GM12878 (cell line): Measurements from ENCODE around the gene AHNAK2. TPM values are rescaled to one million over a fixed set of nuclear protein-coding genes. Genes with fewer than 3 reads are reported as not detected.

Experiments used
- ATAC-seq: fragments of 200-7000 bp; cut with Tn5 transposase; 3 replicates; pipeline ENCODE4 v1.9.1; 2020; ENCODE audit warnings: mild to moderate bottlenecking, moderate library complexity
- BruUV-seq: library from RNA; stranded (reverse); fragments of 400-500 nt; replicated peaks from 2 replicates; lab custom pipeline; 2021; lab: Mats Ljungman, UMichigan
- CTCF ChIA-PET: fragments of 300-600 bp; sonication (Branson Sonifier 250); formaldehyde crosslinking; extraction: SDS; loops from one replicate; lab custom pipeline; 2021; ENCODE audit warnings: inconsistent platforms; lab: Yijun Ruan, JAX
- POLR2A ChIA-PET: fragments of 350-600 bp; formaldehyde crosslinking; extraction: SDS; loops from one replicate; lab custom pipeline; 2021; ENCODE audit warnings: inconsistent platforms; lab: Charles Lee
- RAD21 ChIA-PET: fragments of 300-600 bp; sonication (Branson Sonifier 250); formaldehyde crosslinking; loops from one replicate; lab custom pipeline; 2023; ENCODE audit warnings: antibody characterized with exemption; ENCODE audit not compliant: unreplicated experiment; lab: Charles Lee
- SMC1A ChIA-PET: fragments of 300-600 bp; sonication (Branson Sonifier 250); formaldehyde crosslinking; loops from one replicate; lab custom pipeline; 2023; ENCODE audit not compliant: unreplicated experiment, uncharacterized antibody; lab: Charles Lee
- DNase-seq: peaks from one replicate; pipeline ENCODE4 v3.0.0-alpha.2; 2011; ENCODE audit warnings: low read depth, low spot score
- FAIRE-seq: peaks from 3 replicates; lab custom pipeline; 2011; peaks lifted over from hg19 to GRCh38; lab: Jason Lieb, UNC
- H2AFZ ChIP-seq: 2 replicates; pipeline ENCODE4 v1.6.0; 2011; ENCODE audit warnings: low read depth, low read length, control low read depth; ENCODE audit not compliant: control insufficient read depth
- H3K27ac ChIP-seq: 2 replicates; pipeline ENCODE4 v1.5.1; 2011; ENCODE audit warnings: control low read depth; ENCODE audit not compliant: control insufficient read depth, insufficient read depth
- H3K27me3 ChIP-seq, 2 experiments: replicated peaks in 1 of 2; 2 replicates each; pipeline versions ENCODE4 v1.6.0 to v1.6.1; 2011; ENCODE audit warnings: low read length in 1 of 2; ENCODE audit not compliant: control insufficient read depth in 2 of 2, insufficient read depth in 2 of 2
- H3K36me3 ChIP-seq, 2 experiments: 2 replicates each; pipeline ENCODE4 v1.5.1; 2011; ENCODE audit warnings: low read length in 1 of 2; ENCODE audit not compliant: control insufficient read depth in 2 of 2, insufficient read depth in 2 of 2
- H3K4me1 ChIP-seq: 2 replicates; pipeline ENCODE4 v1.6.1; 2011; ENCODE audit warnings: mild to moderate bottlenecking, low read length, moderate library complexity, mixed read lengths; ENCODE audit not compliant: control insufficient read depth, insufficient read depth
- H3K4me2 ChIP-seq: 2 replicates; pipeline ENCODE4 v1.6.0; 2011; ENCODE audit warnings: control low read depth; ENCODE audit not compliant: control insufficient read depth, insufficient read depth
- H3K4me3 ChIP-seq: fragments of 200-600 bp; sonication (generic); 2 replicates; pipeline ENCODE4 v1.5.1; 2016
- H3K79me2 ChIP-seq: 2 replicates; pipeline ENCODE4 v1.6.0; 2011; ENCODE audit warnings: low read length; ENCODE audit not compliant: control insufficient read depth, insufficient read depth
- H3K9ac ChIP-seq: 2 replicates; pipeline ENCODE4 v1.8.0; 2011; ENCODE audit warnings: low read length, control low read depth, mixed read lengths; ENCODE audit not compliant: control insufficient read depth, insufficient read depth
- H3K9me3 ChIP-seq: replicated peaks from 3 replicates; pipeline ENCODE4 v1.5.1; 2011; ENCODE audit warnings: mild to moderate bottlenecking, low read length; ENCODE audit not compliant: control insufficient read depth, insufficient read depth
- H4K20me1 ChIP-seq: 2 replicates; pipeline ENCODE4 v1.6.0; 2011; ENCODE audit not compliant: control insufficient read depth, insufficient read depth
- ATF2 ChIP-seq: IDR thresholded peaks from 2 replicates; pipeline ENCODE4 v1.6.1; 2012; ENCODE audit warnings: low read length, inconsistent platforms
- BMI1 ChIP-seq: fragments of 450-650 bp; IDR thresholded peaks from 2 replicates; pipeline ENCODE4 v1.6.1; 2016; ENCODE audit warnings: mild to moderate bottlenecking, moderate library complexity, borderline replicate concordance
- CBX5 ChIP-seq: sonication (generic); IDR thresholded peaks from 2 replicates; pipeline ENCODE4 v1.6.1; 2016; ENCODE audit warnings: low read depth, moderate library complexity, mild to moderate bottlenecking, inconsistent platforms
- CEBPB ChIP-seq, 2 experiments: fragments of 150-350 bp in 1 of 2; IDR thresholded peaks; 2 replicates each; pipeline ENCODE4 v1.6.1; 2012 to 2014; ENCODE audit warnings: low read depth in 2 of 2, low read length in 2 of 2, borderline replicate concordance in 1 of 2, inconsistent platforms in 1 of 2
- CHD2 ChIP-seq: IDR thresholded peaks from 2 replicates; pipeline ENCODE4 v1.6.1; 2011; ENCODE audit warnings: low read depth, low read length, improper control_type of control experiment, borderline replicate concordance
- CREB1 ChIP-seq: IDR thresholded peaks from 2 replicates; pipeline ENCODE4 v1.6.1; 2012; ENCODE audit warnings: low read depth, mild to moderate bottlenecking, inconsistent platforms
- DPF2 ChIP-seq: fragments of 450-650 bp; IDR thresholded peaks from 2 replicates; pipeline ENCODE4 v1.6.1; 2017; ENCODE audit warnings: mild to moderate bottlenecking
- GATAD2B ChIP-seq: fragments of 450-650 bp; conservative IDR thresholded peaks from 2 replicates; pipeline ENCODE4 v1.6.1; 2017; ENCODE audit warnings: low read depth, mild to moderate bottlenecking, moderate library complexity
- IKZF1 ChIP-seq: fragments of 450-650 bp; conservative IDR thresholded peaks from 2 replicates; pipeline ENCODE4 v1.6.1; 2017; ENCODE audit warnings: antibody characterized with exemption, mild to moderate bottlenecking
- IKZF2 ChIP-seq, 2 experiments: fragments of 450-650 bp; IDR thresholded peaks; 2 replicates each; pipeline ENCODE4 v1.6.1; 2017; ENCODE audit warnings: mild to moderate bottlenecking in 2 of 2, moderate library complexity in 2 of 2
- LARP7 ChIP-seq: fragments of 450-650 bp; IDR thresholded peaks from 2 replicates; pipeline ENCODE4 v1.6.1; 2017; ENCODE audit warnings: mild to moderate bottlenecking
- MEF2B ChIP-seq: fragments of 450-650 bp; IDR thresholded peaks from 2 replicates; pipeline ENCODE4 v1.6.1; 2018; ENCODE audit warnings: mild to moderate bottlenecking, moderate library complexity; ENCODE audit not compliant: partially characterized antibody, poor library complexity, severe bottlenecking
- MXI1 ChIP-seq: fragments of 150-350 bp; IDR thresholded peaks from 2 replicates; pipeline ENCODE4 v1.6.1; 2011; ENCODE audit warnings: low read depth, mild to moderate bottlenecking, inconsistent platforms, low read length, improper control_type of control experiment
- NR2C1 ChIP-seq: fragments of 450-650 bp; IDR thresholded peaks from 2 replicates; pipeline ENCODE4 v1.6.1; 2017; ENCODE audit warnings: antibody characterized with exemption, mild to moderate bottlenecking, moderate library complexity
- NR2F1 ChIP-seq: fragments of 450-650 bp; conservative IDR thresholded peaks from 2 replicates; pipeline ENCODE4 v1.6.1; 2017; ENCODE audit warnings: mild to moderate bottlenecking
- PAX5 ChIP-seq: IDR thresholded peaks from 2 replicates; pipeline ENCODE4 v1.6.1; 2011; ENCODE audit warnings: low read depth, low read length, borderline replicate concordance
- POLR2A ChIP-seq: IDR thresholded peaks from 2 replicates; pipeline ENCODE4 v1.6.1; 2011; ENCODE audit warnings: low read depth, mild to moderate bottlenecking, low read length
- RELB ChIP-seq: fragments of 450-650 bp; IDR thresholded peaks from 2 replicates; pipeline ENCODE4 v1.6.1; 2017; ENCODE audit warnings: low read depth, mild to moderate bottlenecking, moderate library complexity
- SRF ChIP-seq, 2 experiments: IDR thresholded peaks; 2 replicates each; pipeline ENCODE4 v1.6.1; 2011; ENCODE audit warnings: low read depth in 2 of 2, low read length in 2 of 2, mild to moderate bottlenecking in 1 of 2, moderate library complexity in 1 of 2
- WGBS: methylation state at CpG from one replicate; pipeline ENCODE4 v1.1.6; 2016; ENCODE audit warnings: low lambda C conversion rate; ENCODE audit not compliant: insufficient replicate concordance, insufficient coverage; ENCODE audit errors: missing lambda C conversion rate; 5-methylcytosine and 5-hydroxymethylcytosine counted together
- in situ Hi-C: fragments of 300-500 bp; cut with MboI; formaldehyde crosslinking; loops from 9 replicates; pipeline ENCODE4 v1.14.3; 2018; ENCODE audit warnings: mixed read lengths
- intact Hi-C: fragments of 100-400 bp; cut with micrococcal nuclease; formaldehyde crosslinking; loops from one replicate; pipeline ENCODE4 v1.14.2; 2022; ENCODE audit not compliant: unreplicated experiment
- polyA plus RNA-seq, 11 experiments: library from polyadenylated mRNA; depleted of rRNA in 4 of 11; unstranded in 6 of 11; stranded (reverse) in 5 of 11; fragments of >200 nt; fragmentation: Nextera tagmentation in 4 of 11; fragmentation: Illumina TruSeq in 1 of 11; extraction: Ambion mirVana in 4 of 11; extraction: Trizol in 1 of 11; gene quantifications; 1 replicate in 1 of 11; 2 replicates in 10 of 11; pipeline versions ENCODE4 v1.2.1 to v1.2.3, GENCODE V29; 2011 to 2016; ENCODE audit warnings: inconsistent platforms in 2 of 11, missing spikeins in 2 of 11, low read depth in 1 of 11
- total RNA-seq, 4 experiments: library from RNA; depleted of rRNA in 3 of 4; stranded (reverse); fragments of >200 nt in 3 of 4; fragmentation: Illumina TruSeq in 1 of 4; extraction: Trizol in 1 of 4; gene quantifications; 2 replicates each; pipeline versions ENCODE4 v1.2.1 to v1.2.3, GENCODE V29; 2013 to 2021

The AHNAK2 gene
- total and polyA plus RNA-seq, 10 of the 15 experiments (the other 5 are each of a cell fraction or from before 2014, with no cell fraction given) = 0.03 to 0.10 TPM; not detected in 8

DNA sequence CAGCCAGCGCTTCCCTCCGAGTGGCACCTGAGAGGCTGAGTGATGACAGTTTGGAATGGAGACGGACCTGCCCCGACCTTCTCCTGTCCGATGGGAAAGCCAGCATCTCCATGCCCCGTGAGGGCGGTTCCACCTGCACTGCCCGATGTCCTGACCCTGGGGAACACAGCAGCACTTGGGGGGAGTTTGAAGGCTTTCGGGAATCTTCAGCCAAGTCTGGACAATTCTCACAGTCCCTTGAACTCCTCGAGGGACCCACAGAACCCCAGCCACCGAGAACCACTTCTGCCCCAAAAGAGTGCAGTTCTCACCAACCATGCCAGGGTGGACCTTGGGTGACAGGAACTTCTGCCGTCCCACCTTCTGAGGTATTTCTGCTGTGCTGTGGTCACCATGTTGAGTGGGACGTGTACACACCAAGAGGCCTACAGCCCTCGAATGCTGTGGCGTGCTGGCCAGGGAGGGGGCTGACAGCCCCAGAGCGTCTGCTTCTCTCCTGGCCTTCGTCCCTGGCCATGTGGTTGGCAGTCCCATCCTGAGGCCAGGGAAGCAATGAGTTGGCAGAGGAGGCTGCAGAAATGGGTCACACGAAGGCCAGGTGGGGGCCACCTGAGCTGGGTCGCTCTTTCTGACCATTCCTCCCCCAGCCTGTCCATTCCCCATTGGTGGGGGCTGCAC, 8.5 kb upstream of the AHNAK2 start (continued):
- TF ChIP-seq CEBPB (IDR thresholded peaks at IDR 0.05; ENCODE audit: borderline replicate concordance in 1 of 2, low read depth in 2 of 2, low read length in 2 of 2) (no peak), ATF2 (no peak), PAX5 (no peak), IKZF2 (IDR thresholded peaks at IDR 0.05) (no peak), CBX5 (no peak)

DNA sequence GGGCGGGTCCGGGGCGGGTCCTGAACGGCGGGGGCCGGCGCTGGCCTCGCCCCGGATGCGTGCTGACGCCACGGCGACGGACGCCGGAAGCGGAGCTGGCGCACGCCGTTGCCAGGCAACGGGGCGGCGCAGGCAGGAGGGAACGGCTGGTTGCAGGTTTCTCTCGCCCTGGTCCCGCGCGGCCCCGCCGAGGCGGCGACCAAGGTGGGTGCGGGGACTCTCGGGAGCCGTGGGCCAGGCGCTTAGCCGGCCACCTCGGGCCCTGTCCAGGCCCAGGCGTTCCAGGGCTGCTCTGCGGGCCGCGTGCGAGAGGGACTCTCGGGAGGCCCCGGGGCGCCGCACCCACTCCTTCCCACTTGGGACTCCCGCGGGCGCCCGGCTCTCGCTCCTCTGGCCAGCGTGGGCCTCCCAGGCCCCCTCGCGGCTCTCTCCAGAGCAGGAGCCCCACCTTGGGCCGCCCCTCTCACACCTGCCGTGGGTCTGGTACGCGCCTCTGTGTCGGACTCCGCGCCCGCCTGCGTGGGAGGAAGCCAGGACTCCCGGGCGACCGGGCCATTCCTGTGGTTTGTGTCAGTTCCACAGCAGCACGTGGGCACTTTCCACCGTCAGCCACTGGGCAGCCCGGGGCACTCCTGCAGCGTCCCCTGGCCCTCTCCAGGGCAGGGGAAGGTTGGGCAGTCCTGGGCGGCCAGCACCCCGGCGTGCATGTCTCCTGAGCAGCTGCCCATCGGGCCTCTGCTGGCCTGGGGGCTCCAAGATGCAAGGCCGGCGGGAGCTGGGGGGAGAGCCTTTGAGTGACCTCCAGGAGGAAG, 7.7 kb upstream of the AHNAK2 start, which contains the start of gene CLBA1:
Gene CLBA1 (plus strand): TSS at position 114 of the 812 bp plus-strand sequence. CDS start 644 bp downstream, at position 758.
- CTCF ChIA-PET = interaction anchor here (1.1 to 1.4 kb wide), 2 partner anchors 11 to 59 kb away, joined by 5 to 6 read pairs; no protein-coding TSS in a partner anchor
- RAD21 ChIA-PET = interaction anchor here (0.8 to 3.0 kb wide), 5 partner anchors 28 to 80 kb away, joined by 4 to 15 read pairs (median 4); partner anchors contain the start of genes CDCA4 and GPR132
- peak; percentile 97 for ATAC-seq
- WGBS = 4% methylated on average over 43 of the region's 77 CpGs
- intact Hi-C loops = no loop called here
- Histone ChIP-seq H3K36me3 (no peaks in the 10 kb centered on the region), H3K4me3 (peak within 1 kb of the TSS; percentile 74), H3K4me1 (no peaks in the 10 kb centered on the region), H3K27me3 (no peaks in the 10 kb centered on the region; a peak in 1 of 4 replicates), H3K4me2 (peak within 1 kb of the TSS; percentile 56), H3K79me2 (no peaks in the 10 kb centered on the region), H3K27ac (no peak within 1 kb of the TSS), H3K9me3 (no peaks in the 10 kb centered on the region), H4K20me1 (no peaks in the 10 kb centered on the region), H2AFZ (peak within 1 kb of the TSS; percentile 55), H3K9ac (peak within 1 kb of the TSS; percentile 28; the same call in 1 of the 2 replicates)
- SMC1A ChIA-PET = interaction anchor here (1.0 kb wide), 1 partner anchor 33 kb away, joined by 4 read pairs; no protein-coding TSS in a partner anchor
- in situ Hi-C loops = no loop called here
- BruUV-seq = no TSS peak
- POLR2A ChIA-PET = interaction anchor here (0.7 to 1.8 kb wide), 5 partner anchors 18 to 1450 kb away, joined by 3 to 7 read pairs (median 4); partner anchors contain the start of gene CDCA4
- DNase-seq = peak; percentile 55
- FAIRE-seq = peak; percentile 91
- 0 out of 2 replicates have a peak, but pooled peaks have one; percentile 64 for TF ChIP-seq GATAD2B
- TF ChIP-seq MEF2B = peak; percentile 33
- TF ChIP-seq PAX5 = no peak
- TF ChIP-seq RELB = no peak
- TF ChIP-seq CHD2 = 0 out of 2 replicates have a peak, but pooled peaks have one; percentile 28
- TF ChIP-seq SRF (IDR thresholded peaks at IDR 0.05; ENCODE audit: low read depth in 2 of 2, low read length in 2 of 2) = no peak
- TF ChIP-seq BMI1 = peak; percentile 94
- peak; percentile 78; the same call in 1 of the 2 replicates for TF ChIP-seq DPF2
- TF ChIP-seq POLR2A = 0 out of 2 replicates have a peak, but pooled peaks have one; percentile 44
- peak; percentile 60 for TF ChIP-seq IKZF1
- TF ChIP-seq LARP7 = peak; percentile 68
- TF ChIP-seq NR2F1 = peak; percentile 27; the same call in 1 of the 2 replicates
- peak; percentile 88 for TF ChIP-seq CREB1
- TF ChIP-seq NR2C1 = peak; percentile 33; the same call in 1 of the 2 replicates
- peak; percentile 88 for TF ChIP-seq MXI1
